OCI-LY3 (cell line): ENCODE measurements around the gene C21orf91.

Source experiments
- H2AFZ ChIP-seq: fragments of 200-600, 300-600 bp; shearing (Covaris generic); 2 replicates; pipeline ENCODE4 v1.6.0; 2014; ENCODE audit warnings: antibody characterized with exemption, low read depth, low read length
- H3K27ac ChIP-seq: fragments of 200-600, 300-600 bp; sonication (generic); 2 replicates; pipeline ENCODE4 v1.5.1; 2014; ENCODE audit warnings: mild to moderate bottlenecking, low read length, moderate library complexity, mixed read lengths
- H3K27me3 ChIP-seq: fragments of 200-600, 300-600 bp; sonication (generic); 2 replicates; pipeline ENCODE4 v1.6.1; 2014; ENCODE audit warnings: low read depth, low read length, mixed read lengths
- H3K36me3 ChIP-seq: fragments of 200-600, 300-600 bp; sonication (generic); replicated peaks from 2 replicates; pipeline ENCODE3; 2014; ENCODE audit warnings: low read depth, low read length, mixed read lengths
- H3K4me1 ChIP-seq: fragments of 300-600, 200-600 bp; sonication (generic); 2 replicates; pipeline ENCODE4 v1.6.1; 2014; ENCODE audit warnings: low read length, mixed read lengths
- H3K4me2 ChIP-seq: fragments of 200-600, 300-600 bp; sonication (generic); 2 replicates; pipeline ENCODE4 v1.6.1; 2014; ENCODE audit warnings: low read length, mixed read lengths
- H3K4me3 ChIP-seq: fragments of 300-600, 200-600 bp; sonication (generic); 2 replicates; pipeline ENCODE4 v1.5.1; 2014; ENCODE audit warnings: antibody characterized with exemption, mild to moderate bottlenecking, low read length, moderate library complexity
- H3K79me2 ChIP-seq: fragments of 300-600, 200-600 bp; shearing (Covaris generic); 2 replicates; pipeline ENCODE4 v1.6.1; 2014; ENCODE audit warnings: mild to moderate bottlenecking, low read length, mixed read lengths
- H3K9ac ChIP-seq: fragments of 300-600, 200-600 bp; shearing (Covaris generic); 2 replicates; pipeline ENCODE4 v1.6.0; 2014; ENCODE audit warnings: mild to moderate bottlenecking, low read length, moderate library complexity
- H3K9me3 ChIP-seq: fragments of 200-600, 300-600 bp; shearing (Covaris generic); 2 replicates; pipeline ENCODE4 v1.6.1; 2014; ENCODE audit warnings: low read length, mixed read lengths; ENCODE audit not compliant: insufficient read depth
- H4K20me1 ChIP-seq: fragments of 200-600, 300-600 bp; sonication (generic); 2 replicates; pipeline ENCODE4 v1.6.1; 2016; ENCODE audit warnings: low read length, mixed read lengths; ENCODE audit not compliant: insufficient read depth
- EZH2phosphoT487 ChIP-seq: fragments of 200-600 bp; shearing (Covaris generic); IDR thresholded peaks from 2 replicates; pipeline ENCODE4 v1.6.1; 2018; ENCODE audit warnings: antibody characterized with exemption, mixed run types, low read depth
- TF ChIP-seq, protein P1 (sequence below): fragments of 200-600, 300-600 bp; sonication (generic); IDR thresholded peaks from 2 replicates; pipeline ENCODE4 v1.5.1; 2014; ENCODE audit warnings: antibody characterized with exemption, low read length, low read depth

C21orf91 gene

DNA sequence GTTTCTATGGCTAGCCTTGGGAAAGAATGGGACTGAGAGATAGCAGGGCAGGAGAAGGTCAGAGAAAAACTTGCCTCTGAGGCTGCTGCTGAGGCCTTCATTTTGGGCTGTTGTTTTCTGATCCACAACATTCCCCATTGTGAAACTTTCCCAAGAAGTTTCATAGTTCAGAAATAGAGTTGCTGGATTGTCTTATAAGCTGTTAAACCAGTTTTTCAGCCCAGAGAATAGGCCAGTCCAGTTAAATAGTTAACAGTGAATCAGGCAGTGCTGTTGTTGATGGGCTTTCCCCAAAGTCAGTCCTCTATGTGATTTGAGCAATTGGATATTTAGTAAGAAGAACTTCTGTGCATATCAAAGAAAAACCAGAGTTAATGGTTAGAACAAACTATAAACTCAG lies 77.0 kb downstream of the C21orf91 start:
- H3K4me2 ChIP-seq: no peak overlapping the region
- no peak overlapping the region for H3K9ac ChIP-seq
- no peaks in the 10 kb centered on the region for H4K20me1 ChIP-seq
- H3K27ac ChIP-seq: no peak overlapping the region
- H3K4me1 ChIP-seq: no peaks in the 10 kb centered on the region
- TF ChIP-seq, protein P1, sequence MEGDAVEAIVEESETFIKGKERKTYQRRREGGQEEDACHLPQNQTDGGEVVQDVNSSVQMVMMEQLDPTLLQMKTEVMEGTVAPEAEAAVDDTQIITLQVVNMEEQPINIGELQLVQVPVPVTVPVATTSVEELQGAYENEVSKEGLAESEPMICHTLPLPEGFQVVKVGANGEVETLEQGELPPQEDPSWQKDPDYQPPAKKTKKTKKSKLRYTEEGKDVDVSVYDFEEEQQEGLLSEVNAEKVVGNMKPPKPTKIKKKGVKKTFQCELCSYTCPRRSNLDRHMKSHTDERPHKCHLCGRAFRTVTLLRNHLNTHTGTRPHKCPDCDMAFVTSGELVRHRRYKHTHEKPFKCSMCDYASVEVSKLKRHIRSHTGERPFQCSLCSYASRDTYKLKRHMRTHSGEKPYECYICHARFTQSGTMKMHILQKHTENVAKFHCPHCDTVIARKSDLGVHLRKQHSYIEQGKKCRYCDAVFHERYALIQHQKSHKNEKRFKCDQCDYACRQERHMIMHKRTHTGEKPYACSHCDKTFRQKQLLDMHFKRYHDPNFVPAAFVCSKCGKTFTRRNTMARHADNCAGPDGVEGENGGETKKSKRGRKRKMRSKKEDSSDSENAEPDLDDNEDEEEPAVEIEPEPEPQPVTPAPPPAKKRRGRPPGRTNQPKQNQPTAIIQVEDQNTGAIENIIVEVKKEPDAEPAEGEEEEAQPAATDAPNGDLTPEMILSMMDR: no peak
- no peak for TF ChIP-seq EZH2phosphoT487
- H3K4me3 ChIP-seq: no peak overlapping the region
- no peaks in the 10 kb centered on the region for H3K36me3 ChIP-seq
- H3K27me3 ChIP-seq: no peaks in the 10 kb centered on the region
- no peak overlapping the region for H2AFZ ChIP-seq
- H3K79me2 ChIP-seq: no peaks in the 10 kb centered on the region
- H3K9me3 ChIP-seq: no peaks in the 10 kb centered on the region
